BLaER1 (cell line): ENCODE measurements around the gene ANKMY1.

Experiments
- H3K27ac ChIP-seq: shearing (Covaris generic); formaldehyde crosslinking; 2 replicates; pipeline ENCODE4 v1.8.1; 2022
- H3K27me3 ChIP-seq: shearing (Covaris generic); formaldehyde crosslinking; 2 replicates; pipeline ENCODE4 v1.8.1; 2022
- H3K36me3 ChIP-seq: shearing (Covaris generic); formaldehyde crosslinking; 2 replicates; pipeline ENCODE4 v1.8.1; 2022
- H3K4me1 ChIP-seq: shearing (Covaris generic); formaldehyde crosslinking; 2 replicates; pipeline ENCODE4 v1.8.1; 2022
- H3K4me2 ChIP-seq: shearing (Covaris generic); formaldehyde crosslinking; 2 replicates; pipeline ENCODE4 v1.8.1; 2022
- H3K4me3 ChIP-seq: shearing (Covaris generic); formaldehyde crosslinking; 2 replicates; pipeline ENCODE4 v1.8.1; 2022
- H3K9ac ChIP-seq: shearing (Covaris generic); formaldehyde crosslinking; 2 replicates; pipeline ENCODE4 v1.8.1; 2022
- H3K9me3 ChIP-seq: shearing (Covaris generic); formaldehyde crosslinking; 2 replicates; pipeline ENCODE4 v1.8.1; 2022
- H4K20me1 ChIP-seq: shearing (Covaris generic); formaldehyde crosslinking; 2 replicates; pipeline ENCODE4 v1.8.1; 2022
- Cebpa-rat ChIP-seq: shearing (Covaris generic); IDR thresholded peaks from 2 replicates; pipeline ENCODE4 v1.8.1; 2022

Gene ANKMY1

GRCh38 chr2:240579771-240580614 lies 22.2 kb upstream of the ANKMY1 start:
- peak overlapping the region; percentile 56 for H3K27ac ChIP-seq
- H3K4me2 ChIP-seq: no peak overlapping the region
- no peak for TF ChIP-seq Cebpa-rat
- H4K20me1 ChIP-seq: peaks cover 59% of the 10 kb centered on the region
- peaks cover 11% of the 10 kb centered on the region for H3K9me3 ChIP-seq
- H3K36me3 ChIP-seq: peaks cover 84% of the 10 kb centered on the region
- H3K27me3 ChIP-seq: no peaks in the 10 kb centered on the region
- peaks cover 43% of the 10 kb centered on the region for H3K4me1 ChIP-seq
- 0 out of 2 replicates have a peak overlapping the region, but pooled peaks have one; percentile 19 for H3K9ac ChIP-seq
- H3K4me3 ChIP-seq: no peak overlapping the region

DNA sequence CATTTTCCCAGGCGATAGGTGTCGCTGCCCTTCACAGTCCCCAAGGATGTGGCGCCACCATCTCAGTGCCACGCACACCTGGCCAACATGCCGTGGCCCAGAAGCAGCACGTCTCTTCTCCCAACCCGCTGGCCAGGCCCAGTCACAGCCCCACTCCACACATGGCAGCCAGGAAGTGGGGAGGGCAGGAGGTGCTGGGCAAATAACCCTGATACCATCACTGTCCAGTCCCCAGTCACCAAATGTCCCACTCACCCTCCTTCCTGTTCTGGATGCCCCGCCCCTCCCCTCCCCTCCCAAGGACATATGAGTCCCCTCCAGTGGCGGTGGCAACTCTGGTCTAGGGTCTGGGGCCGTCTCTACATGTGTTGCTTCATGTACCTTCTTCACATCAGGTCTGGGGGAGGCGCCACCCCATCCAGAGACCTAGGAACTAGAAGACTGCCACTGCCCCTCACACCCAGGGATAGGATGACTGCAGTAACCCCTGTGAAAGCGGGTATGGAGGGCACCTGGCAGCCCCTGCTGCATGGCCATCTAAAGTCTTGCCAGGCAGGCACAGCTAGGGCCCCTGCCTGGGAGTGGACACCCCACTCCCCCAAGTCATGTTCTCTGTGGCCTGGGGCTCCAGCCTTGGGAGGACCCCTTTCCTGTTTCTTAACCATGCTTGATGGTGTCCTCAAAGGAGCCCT lies 21.4 kb upstream of the ANKMY1 start:
- no peak overlapping the region for H3K4me3 ChIP-seq
- H3K4me2 ChIP-seq: no peak overlapping the region
- H3K9me3 ChIP-seq: peaks cover 11% of the 10 kb centered on the region
- peaks cover 91% of the 10 kb centered on the region for H3K36me3 ChIP-seq
- no peak overlapping the region for H3K9ac ChIP-seq
- peak overlapping the region; percentile 45 for H3K27ac ChIP-seq
- peaks cover 38% of the 10 kb centered on the region for H3K4me1 ChIP-seq
- H4K20me1 ChIP-seq: peaks cover 64% of the 10 kb centered on the region
- no peaks in the 10 kb centered on the region for H3K27me3 ChIP-seq
- TF ChIP-seq Cebpa-rat: no peak

- peaks cover 11% of the 10 kb centered on the region for H3K9me3 ChIP-seq
- no peak overlapping the region for H3K4me2 ChIP-seq
- no peak for TF ChIP-seq Cebpa-rat
- H3K36me3 ChIP-seq: peaks cover 95% of the 10 kb centered on the region
- no peaks in the 10 kb centered on the region for H3K27me3 ChIP-seq
- H3K9ac ChIP-seq: no peak overlapping the region
- H3K27ac ChIP-seq: 0 out of 2 replicates have a peak overlapping the region, but pooled peaks have one; percentile 11
- H3K4me3 ChIP-seq: no peak overlapping the region
- peaks cover 71% of the 10 kb centered on the region for H4K20me1 ChIP-seq
- H3K4me1 ChIP-seq: peaks cover 31% of the 10 kb centered on the region
Observed at GRCh38 chr2:240578488-240578887, 20.7 kb upstream of the ANKMY1 start.

- Histone ChIP-seq H3K4me2 (no peak overlapping the region), H4K20me1 (peaks cover 75% of the 10 kb centered on the region)
Observed at GRCh38 chr2:240578110-240578450, 20.3 kb upstream of the ANKMY1 start.

DNA sequence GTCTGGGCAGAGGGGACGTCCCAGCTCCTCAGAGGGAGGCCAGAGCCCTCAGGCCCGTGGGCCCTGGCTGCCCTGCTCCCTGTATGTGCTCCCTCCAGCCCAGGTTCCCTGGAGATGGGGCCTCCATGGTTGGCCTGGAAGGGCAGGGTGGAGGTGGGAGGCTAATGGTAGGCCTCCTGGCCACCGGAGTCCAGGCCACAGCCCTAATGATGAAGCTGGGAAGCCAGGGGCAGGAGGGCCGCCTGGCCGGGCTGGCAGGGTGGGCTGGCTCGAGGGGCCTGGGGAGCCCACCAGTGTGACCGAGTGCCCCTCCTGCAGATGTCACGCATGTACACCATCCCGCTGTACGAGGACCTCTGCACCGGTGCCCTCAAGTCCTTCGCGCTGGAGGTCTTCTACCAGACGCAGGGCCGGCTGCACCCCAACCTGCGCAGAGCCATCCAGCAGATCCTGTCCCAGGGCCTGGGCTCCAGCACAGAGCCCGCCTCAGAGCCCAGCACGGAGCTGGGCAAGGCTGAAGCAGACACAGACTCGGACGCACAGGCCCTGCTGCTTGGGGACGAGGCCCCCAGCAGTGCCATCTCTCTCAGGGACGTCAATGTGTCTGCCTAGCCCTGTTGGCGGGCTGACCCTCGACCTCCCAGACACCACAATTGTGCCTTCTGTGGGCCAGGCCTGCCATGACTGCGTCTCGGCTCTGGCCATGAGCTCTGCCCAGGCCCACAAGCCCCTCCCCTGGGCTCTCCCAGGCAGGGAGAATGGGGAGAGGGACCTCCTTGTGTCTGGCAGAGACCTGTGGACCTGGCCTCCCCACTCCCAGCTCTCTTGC lies 19.7 kb upstream of the ANKMY1 start:
- 0 out of 2 replicates have a peak overlapping the region, but pooled peaks have one; percentile 11 for H3K27ac ChIP-seq
- H3K4me2 ChIP-seq: no peak overlapping the region
- H4K20me1 ChIP-seq: peaks cover 81% of the 10 kb centered on the region
- no peak overlapping the region for H3K9ac ChIP-seq
- peaks cover 21% of the 10 kb centered on the region for H3K4me1 ChIP-seq
- no peak for TF ChIP-seq Cebpa-rat
- no peak overlapping the region for H3K4me3 ChIP-seq
- H3K9me3 ChIP-seq: peaks cover 11% of the 10 kb centered on the region
- no peaks in the 10 kb centered on the region for H3K27me3 ChIP-seq
- H3K36me3 ChIP-seq: peaks cover 96% of the 10 kb centered on the region

More at GRCh38 chr2:240578110-240578450, 20.3 kb upstream of the ANKMY1 start:
- no peak overlapping the region for H3K9ac ChIP-seq
- H3K27ac ChIP-seq: 0 out of 2 replicates have a peak overlapping the region, but pooled peaks have one; percentile 11
- no peak overlapping the region for H3K4me3 ChIP-seq
- peaks cover 11% of the 10 kb centered on the region for H3K9me3 ChIP-seq
- TF ChIP-seq Cebpa-rat: no peak
- H3K36me3 ChIP-seq: peaks cover 96% of the 10 kb centered on the region
- H3K4me1 ChIP-seq: peaks cover 27% of the 10 kb centered on the region
- H3K27me3 ChIP-seq: no peaks in the 10 kb centered on the region

DNA sequence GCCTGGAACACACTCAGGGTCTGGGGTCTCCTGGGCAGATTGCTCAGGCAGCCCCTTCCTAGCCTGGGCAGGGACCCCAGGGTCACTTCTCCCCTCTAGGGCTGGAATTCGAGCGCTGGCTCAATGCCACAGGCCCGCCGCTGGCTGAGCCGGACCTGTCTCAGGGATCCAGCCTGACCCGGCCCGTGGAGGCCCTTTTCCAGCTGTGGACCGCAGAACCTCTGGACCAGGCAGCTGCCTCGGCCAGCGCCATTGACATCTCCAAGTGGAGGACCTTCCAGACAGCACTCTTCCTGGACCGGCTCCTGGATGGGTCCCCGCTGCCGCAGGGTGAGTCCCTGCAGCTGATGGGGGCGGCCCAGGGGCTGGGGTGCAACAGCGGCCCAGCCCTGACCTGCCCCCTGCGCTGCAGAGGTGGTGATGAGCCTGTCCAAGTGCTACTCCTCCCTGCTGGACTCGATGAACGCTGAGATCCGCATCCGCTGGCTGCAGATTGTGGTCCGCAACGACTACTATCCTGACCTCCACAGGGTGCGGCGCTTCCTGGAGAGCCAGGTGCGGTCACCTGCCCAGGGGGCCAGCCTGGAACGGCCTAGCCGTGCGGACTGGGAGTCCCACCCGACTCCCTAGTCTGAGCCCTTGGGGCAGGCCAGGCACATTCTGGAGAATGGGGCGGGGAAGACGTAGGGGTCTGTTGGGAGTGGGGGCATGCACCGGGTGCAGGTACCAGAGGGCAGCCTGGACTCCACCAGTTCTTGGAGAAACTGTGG lies 18.8 kb upstream of the ANKMY1 start:
- Histone ChIP-seq H3K27me3 (no peaks in the 10 kb centered on the region), H3K36me3 (peaks cover 100% of the 10 kb centered on the region)
- TF ChIP-seq Cebpa-rat: no peak

DNA sequence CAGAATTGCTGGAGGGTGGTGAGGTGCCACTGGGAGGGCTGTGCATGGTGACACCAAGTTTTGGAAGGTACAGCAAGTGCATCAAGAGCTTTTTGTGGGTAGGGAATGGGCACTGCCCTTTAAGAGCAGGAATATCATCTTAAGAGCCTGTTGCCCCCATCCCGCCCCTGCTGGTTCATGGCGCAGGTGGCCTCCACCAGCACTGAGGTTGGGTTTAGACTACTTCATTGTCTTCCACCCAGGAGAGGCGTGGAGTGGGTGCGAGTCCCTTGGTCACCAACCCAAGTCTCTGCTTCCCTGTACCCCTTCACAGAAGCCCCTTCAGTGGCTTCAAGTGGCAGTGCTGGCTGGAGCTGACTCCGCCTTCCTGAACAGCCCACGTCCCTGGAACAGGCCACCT lies 18.2 kb upstream of the ANKMY1 start:
- Histone ChIP-seq H3K4me2 (no peak overlapping the region), H3K27ac (no peak overlapping the region), H3K9me3 (0 out of 2 replicates have a peak, but pooled peaks cover 3% of the 10 kb centered on the region), H3K9ac (no peak overlapping the region), H3K4me1 (peaks cover 20% of the 10 kb centered on the region), H3K36me3 (peaks cover 97% of the 10 kb centered on the region), H3K4me3 (no peak overlapping the region), H4K20me1 (peaks cover 95% of the 10 kb centered on the region), H3K27me3 (no peaks in the 10 kb centered on the region)
- no peak for TF ChIP-seq Cebpa-rat

More for the DNA sequence above, 18.8 kb upstream of the ANKMY1 start:
- H3K9me3 ChIP-seq: peaks cover 9% of the 10 kb centered on the region
- no peak overlapping the region for H3K27ac ChIP-seq
- H4K20me1 ChIP-seq: peaks cover 90% of the 10 kb centered on the region
- no peak overlapping the region for H3K9ac ChIP-seq
- H3K4me3 ChIP-seq: no peak overlapping the region
- H3K4me1 ChIP-seq: peaks cover 14% of the 10 kb centered on the region
- H3K4me2 ChIP-seq: no peak overlapping the region

GRCh38 chr2:240575101-240575965 lies 17.5 kb upstream of the ANKMY1 start:
- Histone ChIP-seq H3K9me3 (no peaks in the 10 kb centered on the region), H3K36me3 (peaks cover 90% of the 10 kb centered on the region), H4K20me1 (peaks cover 99% of the 10 kb centered on the region), H3K27me3 (no peaks in the 10 kb centered on the region), H3K9ac (no peak overlapping the region), H3K4me2 (no peak overlapping the region), H3K27ac (no peak overlapping the region), H3K4me3 (no peak overlapping the region), H3K4me1 (peaks cover 24% of the 10 kb centered on the region)
- no peak for TF ChIP-seq Cebpa-rat
